GM20431 (cell line): Measurements from ENCODE around the gene SLC23A2.
"Not testable (repeated sequence)": the region's sequence is repeated elsewhere in the genome, so short reads cannot be mapped to it uniquely, and the experiment has no call there.

Source experiments
- in situ Hi-C: fragments of 300-500 bp; cut with MseI, MboI; formaldehyde crosslinking; loops from one replicate; pipeline ENCODE4 v1.15.0; 2020; ENCODE audit warnings: low sequenced_read_pairs; ENCODE audit not compliant: unreplicated experiment

SLC23A2 gene

GRCh38 chr20:5001174-5002076, at the start of gene SLC23A2:
SLC23A2 (minus strand) TSS chr20:5001510; CDS start chr20:4932562, 68,948 bp downstream.
- in situ Hi-C loops = no loop called here

GRCh38 chr20:5046656-5047339, 45.5 kb upstream of the SLC23A2 start:
- in situ Hi-C loops = no loop called here

- in situ Hi-C loops = no loop called here
These were observed 44.6 kb upstream of the SLC23A2 start for GRCh38 chr20:5045906-5046305.

GRCh38 chr20:5044075-5044620, 42.8 kb upstream of the SLC23A2 start:
- in situ Hi-C loops = no loop called here

- in situ Hi-C loops = no loop called here
These were observed 40.1 kb upstream of the SLC23A2 start for GRCh38 chr20:5041433-5041832.

- in situ Hi-C loops = no loop called here
These were observed 39.0 kb upstream of the SLC23A2 start for GRCh38 chr20:5040345-5040744.

- in situ Hi-C loops = no loop called here
These were observed 38.6 kb upstream of the SLC23A2 start for GRCh38 chr20:5039889-5040288.

- in situ Hi-C loops = no loop called here
These were observed 37.9 kb upstream of the SLC23A2 start for GRCh38 chr20:5039255-5039657.

- in situ Hi-C loops = no loop called here
These were observed 35.5 kb upstream of the SLC23A2 start for GRCh38 chr20:5036828-5037227.

- in situ Hi-C loops = not testable (repeated sequence)
These were observed 34.2 kb upstream of the SLC23A2 start for GRCh38 chr20:5035518-5035917.

GRCh38 chr20:5033566-5033965, 32.3 kb upstream of the SLC23A2 start:
- in situ Hi-C loops = no loop called here

GRCh38 chr20:5031701-5032100, 30.4 kb upstream of the SLC23A2 start:
- in situ Hi-C loops = not testable (repeated sequence)

GRCh38 chr20:5031206-5031557, 29.9 kb upstream of the SLC23A2 start:
- in situ Hi-C loops = no loop called here

GRCh38 chr20:5030348-5031205, 29.3 kb upstream of the SLC23A2 start:
- in situ Hi-C loops = no loop called here

GRCh38 chr20:5028258-5029059, 27.1 kb upstream of the SLC23A2 start:
- in situ Hi-C loops = not testable (repeated sequence)

GRCh38 chr20:5024982-5025381, 23.7 kb upstream of the SLC23A2 start:
- in situ Hi-C loops = no loop called here

GRCh38 chr20:5024103-5024502, 22.8 kb upstream of the SLC23A2 start:
- in situ Hi-C loops = no loop called here

- in situ Hi-C loops = not testable (repeated sequence)
These were observed 21.9 kb upstream of the SLC23A2 start for GRCh38 chr20:5023171-5023570.

- in situ Hi-C loops = no loop called here
These were observed 19.4 kb upstream of the SLC23A2 start for GRCh38 chr20:5020760-5021159.
